Activated T-helper 9 cell treated with anti-CD3 and anti-CD28 coated beads, Interleukin-2, amount 50 U/mL, for 16 hours (primary cell): ENCODE measurements around the gene VSTM2L.
"Not testable (repeated sequence)": the region's sequence is repeated elsewhere in the genome, so short reads cannot be mapped to it uniquely, and the experiment has no call there.

Experiments used
- DNase-seq: peaks from one replicate; pipeline ENCODE4 v3.0.0-alpha.2; 2020; ENCODE audit warnings: low read depth

VSTM2L gene, protein sequence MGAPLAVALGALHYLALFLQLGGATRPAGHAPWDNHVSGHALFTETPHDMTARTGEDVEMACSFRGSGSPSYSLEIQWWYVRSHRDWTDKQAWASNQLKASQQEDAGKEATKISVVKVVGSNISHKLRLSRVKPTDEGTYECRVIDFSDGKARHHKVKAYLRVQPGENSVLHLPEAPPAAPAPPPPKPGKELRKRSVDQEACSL

DNA sequence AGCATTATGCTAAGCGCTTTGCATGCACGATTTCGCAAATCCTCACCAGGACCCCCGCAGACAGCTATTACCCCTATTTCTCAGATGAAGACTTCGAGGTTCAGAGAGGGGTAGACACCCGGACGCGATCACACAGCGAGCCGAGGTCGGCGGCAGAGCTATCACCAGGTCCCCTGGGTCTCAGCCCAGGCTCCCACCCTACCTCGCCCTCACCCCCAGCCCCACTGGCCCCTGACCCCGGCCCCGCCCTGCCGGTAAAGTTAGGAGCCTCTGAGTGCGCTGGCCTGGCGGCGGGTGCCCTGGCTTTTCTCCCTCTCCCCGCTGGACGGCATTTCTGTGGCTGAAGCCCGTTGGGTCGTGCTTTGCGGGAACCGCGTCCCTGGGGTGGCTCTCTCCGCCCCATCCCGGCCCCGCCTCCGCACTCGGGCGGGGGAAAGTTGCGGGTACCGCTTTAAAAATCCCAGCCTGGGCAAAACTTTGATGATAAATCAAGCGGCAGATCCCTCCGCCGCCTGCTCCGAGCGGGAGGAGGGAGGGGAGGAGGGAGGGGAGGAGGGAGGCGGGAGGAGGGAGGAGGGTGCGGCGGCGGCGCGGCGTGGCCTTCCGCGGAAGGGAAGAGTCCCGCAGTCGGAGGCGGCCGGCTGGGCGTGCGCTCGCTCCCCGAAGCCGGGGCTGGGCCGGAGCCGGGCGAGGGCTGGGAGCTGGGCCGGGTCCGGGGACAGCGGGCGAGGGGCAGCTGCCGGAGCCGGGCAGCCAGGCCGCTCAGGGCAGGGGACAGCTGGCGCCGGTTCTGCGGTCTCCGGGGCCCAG is at the start of gene VSTM2L:
TSS of gene VSTM2L (plus strand) at position 624 of the 810 bp plus-strand sequence. CDS start 224 bp downstream, outside the sequence.
- no peak for DNase-seq

DNA sequence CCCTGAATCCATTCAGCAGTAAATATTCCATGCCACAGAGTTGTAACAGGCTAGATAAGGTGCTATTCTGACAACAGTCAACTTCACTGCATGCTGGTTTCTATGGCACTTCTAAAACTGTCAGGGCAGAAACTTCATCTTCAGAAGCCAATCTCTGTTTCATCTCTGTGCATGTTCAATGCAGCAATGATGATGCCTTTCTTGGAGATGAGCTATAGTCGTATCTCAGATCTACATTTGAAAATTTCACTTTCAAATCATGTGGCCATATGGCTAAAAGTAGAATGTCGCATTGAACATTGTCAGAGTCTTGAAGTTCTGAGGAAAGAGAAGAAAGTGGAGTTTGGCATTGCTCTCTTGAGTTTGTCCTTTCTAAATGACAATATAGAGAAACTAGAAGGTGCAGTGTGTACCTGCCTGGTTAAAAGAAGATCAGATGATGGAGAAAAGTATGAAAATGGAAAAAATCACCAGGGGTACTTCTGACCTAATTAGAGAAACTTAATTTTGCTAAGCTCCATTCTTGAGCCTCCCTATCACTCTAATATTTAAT is 49.0 kb upstream of the VSTM2L start:
- DNase-seq: no peak

DNA sequence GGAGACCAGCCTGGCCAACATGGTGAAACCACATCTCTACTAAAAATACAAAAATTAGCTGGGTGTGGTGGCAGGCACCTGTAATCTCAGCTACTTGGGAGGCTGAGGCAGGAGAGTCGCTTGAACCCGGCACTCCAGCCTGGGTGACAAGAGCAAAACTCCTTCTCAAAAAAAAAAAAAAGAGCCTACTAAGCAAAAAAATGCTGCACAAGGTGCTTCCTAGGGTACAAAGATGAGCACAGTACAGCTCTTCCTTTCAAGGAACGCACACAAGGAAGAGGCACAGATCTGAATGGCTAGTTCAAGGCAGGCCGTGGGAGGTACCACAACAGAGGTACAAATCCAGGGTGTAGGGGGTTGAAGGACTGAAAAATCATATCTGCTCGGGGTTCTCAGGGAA is 46.9 kb upstream of the VSTM2L start:
- DNase-seq: not testable (repeated sequence)

DNA sequence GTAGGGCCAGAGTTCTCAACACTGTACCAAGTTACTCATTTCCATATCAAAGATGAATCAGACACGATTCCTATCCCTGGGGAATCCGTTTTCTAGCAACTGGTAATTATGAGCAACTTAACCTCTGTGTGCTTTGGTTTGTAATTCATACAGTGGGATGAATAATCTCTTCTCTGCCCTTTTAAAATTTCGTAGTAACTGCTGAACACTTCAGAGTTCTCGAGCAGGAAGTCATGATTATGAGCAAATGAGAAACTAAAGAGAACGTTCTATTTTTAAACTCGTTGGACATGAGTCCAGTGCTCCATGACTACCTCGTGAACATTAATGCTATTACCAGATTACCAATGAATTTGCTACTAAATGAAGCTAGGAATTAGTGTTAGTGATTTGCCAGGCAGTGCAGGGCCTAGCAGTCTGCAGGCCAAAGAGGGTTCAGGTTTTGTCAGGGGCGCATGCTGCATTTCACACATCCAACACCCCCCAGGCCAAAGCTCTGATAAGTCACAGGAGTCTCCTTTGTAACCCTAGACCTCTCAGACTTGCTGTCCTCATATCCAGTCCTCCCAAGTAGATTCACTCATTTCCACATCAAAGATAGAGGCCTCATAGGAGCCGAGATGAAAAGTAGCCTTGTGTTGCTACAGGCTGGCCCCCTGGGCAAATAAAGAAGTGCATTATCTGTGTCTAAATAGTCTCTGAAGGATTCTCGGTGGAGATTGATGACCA is 45.8 kb upstream of the VSTM2L start:
- no peak for DNase-seq

DNA sequence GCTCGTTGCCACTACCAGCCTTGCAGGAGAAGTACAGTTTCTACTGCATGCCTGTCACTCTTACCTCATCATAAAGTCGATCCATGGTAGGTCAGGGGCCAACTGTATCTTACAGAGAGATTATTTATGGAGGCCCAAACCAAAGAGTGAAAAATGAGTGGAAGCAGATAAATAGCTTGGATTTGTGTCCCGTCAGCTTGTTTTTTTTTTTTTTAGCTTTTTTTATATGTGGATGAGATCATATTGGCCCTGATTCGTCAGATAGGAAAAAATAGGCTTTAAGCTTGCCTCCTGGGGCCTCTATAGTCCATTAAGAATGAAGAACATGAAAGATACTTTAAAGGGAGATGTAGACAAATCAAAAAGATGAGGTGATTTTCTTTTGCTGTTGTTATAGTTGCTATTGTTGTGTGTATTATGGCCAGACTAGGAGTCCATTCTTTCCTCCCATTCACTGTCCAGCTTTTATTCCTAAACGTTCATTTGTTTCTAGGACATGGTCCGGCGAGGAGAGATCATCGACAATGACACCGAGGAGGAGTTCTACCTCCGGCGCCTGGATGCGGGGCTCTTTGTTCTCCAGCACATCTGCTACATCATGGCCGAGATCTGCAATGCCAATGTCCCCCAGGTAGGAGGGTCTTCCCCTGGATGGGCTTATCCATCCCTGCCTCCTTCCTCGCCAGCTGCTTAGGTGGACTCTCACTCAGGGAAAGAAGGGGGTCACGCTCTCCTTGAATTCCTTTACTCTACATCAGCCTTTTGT is 43.3 kb upstream of the VSTM2L start:
- DNase-seq: no peak

DNA sequence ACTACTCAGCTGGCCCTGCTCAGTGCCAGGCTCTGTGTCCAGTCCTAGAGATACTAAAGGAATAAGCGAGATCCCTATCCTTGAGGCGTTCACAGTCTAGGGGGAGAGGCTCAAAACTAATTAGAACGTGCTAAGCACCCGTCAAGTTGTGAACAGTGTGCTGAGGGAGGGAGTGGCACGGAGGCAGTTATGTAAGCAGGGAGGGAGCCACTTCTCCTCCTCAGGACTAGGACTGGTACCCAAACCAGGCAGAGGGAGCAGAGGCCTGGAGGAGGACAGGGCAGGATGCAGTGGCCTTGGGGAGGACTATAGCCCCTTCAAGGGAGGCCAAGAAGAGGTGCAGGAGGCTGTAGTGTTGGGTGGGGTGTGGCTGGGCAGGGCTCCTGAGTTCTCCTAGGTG is 39.6 kb upstream of the VSTM2L start:
- no peak for DNase-seq

DNA sequence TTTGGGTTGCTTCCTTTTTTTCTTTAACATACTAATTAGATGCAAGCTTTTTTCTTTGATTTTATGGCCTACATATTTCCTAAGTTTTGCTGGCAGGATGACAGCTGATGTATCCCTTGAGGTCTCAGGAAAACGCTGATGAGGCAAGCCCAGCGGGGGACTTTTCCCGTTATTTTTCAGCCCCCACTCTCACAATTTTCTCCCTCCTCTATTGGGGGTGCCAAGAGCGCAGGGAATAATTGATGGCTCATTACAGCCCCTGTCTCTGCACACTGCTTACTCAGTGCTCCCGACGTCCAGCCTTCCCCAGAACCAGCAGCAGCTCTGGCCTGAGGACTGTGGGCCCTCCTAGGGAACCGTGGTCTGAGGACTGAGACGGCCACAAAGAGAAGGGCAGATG is 38.6 kb upstream of the VSTM2L start:
- DNase-seq: no peak

DNA sequence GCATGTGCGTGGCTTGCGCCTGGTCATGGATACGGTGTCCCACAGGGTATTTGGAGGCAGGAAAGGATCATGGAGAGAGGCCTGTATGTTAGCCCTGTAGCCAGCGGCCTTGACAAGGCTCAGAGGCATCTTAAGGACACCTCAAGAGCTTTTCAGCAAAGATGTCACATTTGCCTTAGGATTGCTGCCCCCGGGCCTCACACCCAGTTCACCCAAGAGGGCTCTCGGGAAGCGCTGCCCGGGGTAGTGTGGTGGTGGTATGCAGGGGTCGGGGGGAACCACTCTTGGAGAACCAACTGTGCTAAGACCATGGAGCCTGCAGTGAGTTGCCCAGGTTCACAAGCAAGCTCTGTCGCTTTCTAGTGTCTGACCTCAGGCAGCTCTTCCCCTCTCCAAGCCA is 36.9 kb upstream of the VSTM2L start:
- no peak for DNase-seq

DNA sequence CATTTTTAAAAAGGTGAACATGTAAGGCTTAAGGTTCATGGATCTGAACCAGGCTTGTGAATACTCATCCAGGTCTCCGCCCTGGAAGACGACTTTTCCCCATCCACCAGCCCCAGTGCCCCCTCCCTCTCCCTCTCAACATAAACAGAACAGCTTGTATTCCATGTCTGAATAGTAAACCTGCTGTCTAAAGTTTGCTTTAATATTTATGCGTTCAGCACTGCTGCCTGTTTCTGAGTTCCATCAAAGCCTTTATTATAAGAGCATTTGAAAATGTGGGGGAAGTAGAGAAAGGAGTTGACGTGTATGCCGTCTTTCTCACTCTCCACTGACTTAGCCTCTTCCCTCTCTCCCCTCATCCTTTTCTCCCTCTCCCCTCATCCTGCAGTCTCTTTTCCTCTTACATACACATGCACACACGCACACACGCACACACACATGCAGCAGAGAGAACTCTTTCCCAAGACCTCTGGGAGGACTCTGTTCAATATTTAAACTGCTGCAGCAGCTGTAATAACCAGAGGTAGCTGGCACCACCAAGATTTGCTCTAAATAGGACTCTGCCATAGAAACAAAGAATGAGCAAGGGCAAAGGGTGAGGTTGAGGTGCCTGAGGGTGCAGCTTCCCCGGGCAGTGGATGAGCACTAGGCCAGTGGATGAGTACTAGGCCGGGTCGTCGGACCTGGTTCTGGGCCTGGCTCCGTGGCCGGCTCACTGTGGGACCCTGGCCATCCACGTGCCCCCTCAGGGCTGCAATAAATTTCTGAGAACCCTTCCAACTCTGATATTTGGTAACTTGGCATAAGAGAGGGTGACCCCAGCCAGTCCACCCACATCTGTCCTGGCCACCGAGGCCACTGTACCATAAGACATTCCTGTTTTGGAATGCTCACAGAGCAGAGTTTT is 35.4 kb upstream of the VSTM2L start:
- DNase-seq: no peak

DNA sequence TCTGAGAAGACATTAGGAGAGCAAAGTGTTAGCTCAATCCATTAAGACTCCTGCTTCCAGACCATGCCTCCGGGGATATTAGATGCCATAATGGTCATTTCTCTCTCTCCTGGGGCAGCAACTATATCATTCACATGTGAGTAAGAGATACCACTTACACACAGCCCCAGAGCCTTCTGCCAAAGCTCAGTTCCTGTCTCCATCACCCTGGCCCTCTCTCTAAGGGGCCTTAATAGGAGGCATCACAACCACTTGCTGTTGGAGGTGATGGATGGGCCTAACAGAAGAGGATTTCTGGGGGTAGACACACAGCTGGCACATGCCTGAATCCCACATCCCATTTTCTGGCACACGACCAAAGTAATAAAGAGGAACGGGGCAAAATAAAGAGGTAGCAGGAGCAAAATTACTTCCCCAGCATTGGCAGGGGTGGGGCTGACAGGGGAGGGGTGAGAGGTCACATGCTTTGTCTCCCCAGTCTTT is 34.0 kb upstream of the VSTM2L start:
- DNase-seq: no peak

DNA sequence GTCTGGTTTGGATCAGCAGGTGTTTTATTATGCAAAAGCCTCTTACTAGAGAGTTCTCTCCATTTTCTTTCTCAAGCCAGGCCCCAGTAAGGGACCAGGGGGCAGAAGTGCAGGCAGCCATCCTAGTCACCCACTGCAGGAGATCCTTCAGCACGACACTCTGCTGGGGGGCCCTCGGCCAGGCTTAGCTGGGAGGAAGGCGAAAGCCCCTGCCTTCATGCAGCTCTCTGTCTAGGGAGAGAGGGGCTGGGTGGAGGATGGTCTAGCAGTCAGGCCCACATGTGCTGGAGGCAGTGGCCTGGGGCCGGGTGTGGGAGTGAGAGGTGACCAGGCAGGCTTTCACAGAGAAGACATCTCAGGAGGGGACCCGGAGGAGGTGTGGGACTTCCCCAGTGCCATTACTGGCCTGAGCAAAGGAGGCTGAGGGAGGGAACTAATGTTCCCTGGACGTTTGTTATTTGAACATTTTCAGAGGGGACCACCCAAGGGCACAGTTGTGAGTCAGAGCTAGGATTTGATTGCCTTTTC is 33.5 kb upstream of the VSTM2L start:
- DNase-seq: no peak

DNA sequence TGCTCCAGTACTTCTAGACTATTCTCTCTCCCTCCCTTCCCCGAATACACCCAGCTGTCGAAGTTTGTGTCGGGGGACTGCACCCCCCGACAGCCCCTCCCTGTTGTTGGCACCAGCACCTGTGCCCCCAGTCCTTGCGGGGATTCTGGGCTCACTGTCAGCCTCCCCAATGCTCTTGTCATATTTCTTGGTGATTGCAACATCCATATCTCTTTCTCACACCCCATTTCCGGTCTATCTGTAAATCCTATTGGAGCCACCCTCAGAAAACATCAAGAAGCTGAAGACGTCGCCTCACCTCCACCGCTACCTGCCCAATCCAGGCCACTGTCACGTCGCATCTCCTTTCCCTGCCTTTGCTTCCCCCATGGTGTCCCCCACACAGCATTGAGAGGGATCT is 32.6 kb upstream of the VSTM2L start:
- no peak for DNase-seq

DNA sequence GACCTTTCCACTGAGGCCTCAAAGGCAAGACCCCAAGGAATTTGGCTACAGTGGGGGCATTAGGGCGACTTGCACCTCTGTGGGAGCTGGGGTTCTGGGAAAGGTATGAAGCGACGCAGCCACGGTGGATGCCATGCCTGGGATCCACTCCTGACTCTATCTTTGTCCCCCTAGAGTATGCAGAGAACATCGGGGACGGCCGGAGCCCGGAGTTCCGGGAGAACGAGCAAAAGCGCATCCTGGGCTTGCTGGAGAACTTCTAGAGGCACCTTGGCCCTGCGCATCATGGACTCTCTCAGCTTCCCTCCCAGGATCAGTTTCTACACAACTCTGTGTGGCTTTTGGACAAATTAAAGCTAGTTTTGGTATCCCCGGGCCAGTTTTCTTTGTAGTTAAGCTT is 31.2 kb upstream of the VSTM2L start:
- no peak for DNase-seq

DNA sequence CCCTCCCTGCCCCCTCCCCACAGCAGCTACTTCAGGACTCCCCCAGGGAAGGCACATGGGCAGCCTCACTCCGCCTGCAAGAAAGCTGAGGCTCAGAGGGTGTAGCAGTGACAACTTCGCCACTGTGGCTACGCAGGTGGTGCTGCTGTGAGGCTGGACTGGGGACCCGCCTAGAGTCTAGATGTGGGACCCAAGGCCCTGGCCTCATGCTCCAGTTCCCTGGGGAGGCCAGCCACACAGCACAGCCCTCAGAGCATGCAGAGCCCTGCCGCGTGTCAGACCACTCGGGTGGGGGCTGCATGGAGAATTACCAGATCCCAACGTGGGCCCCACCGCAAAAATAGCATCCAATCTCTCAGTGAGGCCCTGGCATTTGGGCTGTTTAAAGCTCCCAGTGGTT is 30.8 kb upstream of the VSTM2L start:
- no peak for DNase-seq

DNA sequence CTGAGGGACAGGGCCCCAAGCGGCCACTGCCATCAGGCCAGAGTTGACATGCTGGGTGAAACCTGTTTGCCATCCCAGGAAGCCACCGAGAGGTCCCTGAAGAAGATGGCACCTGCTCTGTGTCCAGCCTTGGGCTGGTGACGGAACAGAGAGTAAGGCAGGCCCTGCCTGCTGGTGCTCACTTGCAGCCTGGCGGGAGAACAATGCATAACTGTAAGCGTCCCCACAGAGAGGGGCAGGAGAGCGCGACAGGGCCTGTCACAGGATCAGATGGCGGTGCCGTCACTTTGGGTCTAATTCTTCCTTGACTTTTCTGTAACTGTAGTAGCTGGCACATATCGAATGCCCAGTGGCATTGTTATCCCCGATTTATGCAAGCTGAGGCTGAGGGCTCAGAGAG is 29.0 kb upstream of the VSTM2L start:
- DNase-seq: no peak

DNA sequence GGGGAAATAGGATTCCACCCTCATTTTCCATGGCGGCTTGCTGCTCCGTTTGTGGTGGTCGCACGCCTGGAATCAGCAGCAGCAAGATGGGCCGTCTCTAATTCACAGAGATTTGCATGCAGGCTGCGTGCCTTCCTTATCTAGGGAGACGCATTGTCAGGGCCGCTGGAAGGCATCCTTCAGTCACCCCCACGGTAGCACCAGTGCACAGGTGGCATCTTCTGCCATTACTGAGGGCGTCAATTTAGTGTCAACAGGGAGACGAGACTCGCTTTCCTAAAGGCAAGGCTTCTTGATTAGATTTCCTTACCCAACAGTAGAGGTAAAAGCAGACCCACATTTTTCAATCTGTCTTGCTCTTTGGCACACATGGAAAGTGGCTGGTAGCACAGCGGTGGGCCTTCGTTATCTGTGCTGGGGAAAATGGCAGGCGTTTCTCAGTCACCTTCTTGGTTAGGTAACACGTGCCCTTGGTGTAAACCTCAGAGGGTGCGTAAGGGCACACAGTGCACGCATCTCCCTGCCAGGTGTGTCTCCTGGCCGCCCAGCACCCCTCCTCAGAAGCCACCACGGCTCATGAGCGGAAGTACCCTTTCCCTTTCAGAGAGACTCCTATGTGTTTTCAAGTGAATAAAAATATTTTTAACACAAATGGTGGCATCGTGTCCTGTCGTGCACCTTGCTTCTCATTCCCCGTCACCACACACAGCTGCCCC is 27.3 kb upstream of the VSTM2L start:
- no peak for DNase-seq

DNA sequence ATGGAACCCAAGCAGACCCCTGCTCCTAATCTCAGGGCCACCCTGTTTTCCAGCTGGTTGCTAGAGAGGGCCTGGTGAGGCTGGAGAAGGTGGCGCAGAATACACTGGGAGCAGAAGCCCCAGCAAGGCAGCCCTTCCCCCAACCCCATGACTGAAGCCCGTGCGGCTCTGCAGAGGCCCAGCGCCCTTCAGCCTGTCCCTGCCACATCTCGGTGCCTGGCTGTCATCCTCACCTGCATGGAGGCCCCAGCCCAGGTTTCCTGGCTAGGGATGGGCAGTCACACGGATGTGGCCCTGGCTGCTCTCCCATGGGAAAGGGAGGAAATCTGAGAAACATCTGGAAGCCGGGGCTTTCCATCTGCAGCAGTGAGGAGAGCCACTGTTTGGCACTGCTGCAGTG is 26.1 kb upstream of the VSTM2L start:
- DNase-seq: no peak

DNA sequence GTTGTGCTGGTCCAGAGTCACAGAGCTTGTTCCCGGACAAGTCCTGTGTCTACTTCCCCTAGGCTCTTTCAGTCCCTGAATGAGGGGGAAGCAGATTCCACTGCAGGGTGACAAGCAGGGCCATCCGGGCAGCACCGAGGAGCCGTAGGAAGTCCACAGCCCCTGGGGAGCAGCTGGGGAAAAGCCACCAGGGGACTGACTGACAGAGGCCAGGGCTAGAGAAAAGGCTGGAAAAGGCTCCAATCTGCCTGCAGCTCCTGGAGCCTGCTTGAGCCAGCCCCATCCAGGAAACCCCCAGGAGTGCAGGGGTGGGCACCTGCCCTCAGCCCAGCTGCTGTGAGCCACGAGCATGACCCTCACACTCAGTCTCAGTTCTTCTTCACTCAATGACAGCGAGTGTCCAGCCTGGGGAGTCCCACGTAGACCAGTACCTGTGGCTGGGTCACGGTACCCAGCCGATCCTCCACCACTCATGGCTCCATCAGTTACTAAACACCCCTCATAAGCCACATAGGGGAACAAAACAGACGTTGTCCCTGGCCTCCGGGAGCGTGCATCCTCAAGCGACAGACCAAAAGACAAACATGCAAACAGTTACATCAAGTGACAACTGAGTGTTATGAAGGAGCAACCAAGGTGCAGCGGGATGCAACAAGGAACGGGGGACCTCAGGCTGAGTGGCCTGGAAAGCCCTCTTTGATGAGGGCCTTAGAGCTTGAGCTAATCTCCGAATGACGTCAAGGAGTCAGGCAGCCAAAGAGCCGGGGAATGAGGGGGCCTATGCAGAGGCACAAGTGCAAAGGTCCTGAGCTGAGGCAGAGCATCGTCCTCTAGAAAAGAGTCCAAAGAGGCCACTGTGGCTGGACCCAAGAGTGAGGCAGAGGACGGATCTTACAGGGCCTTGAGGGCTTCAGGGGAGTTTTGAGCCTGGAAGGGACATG is 24.8 kb upstream of the VSTM2L start:
- no peak for DNase-seq
